ENCODE measurements around the gene MGP. TPM values are rescaled to one million over a fixed set of nuclear protein-coding genes. Genes with fewer than 3 reads are reported as not detected.

The MGP gene
- total and polyA plus RNA-seq, 2 of the 8 experiments (the other 6 are each of a cell fraction or from before 2014, with no cell fraction given): not detected

- no peak for FAIRE-seq
- no peak overlapping the region for H3K4me2 ChIP-seq (ENCODE audit: insufficient read depth in 1 of 2, low read depth in 2 of 2, low read length in 2 of 2)
- H2BK12ac ChIP-seq (ENCODE audit: low read depth, low read length): no peak overlapping the region
- H2BK5ac ChIP-seq (ENCODE audit: low read depth, low read length): no peak overlapping the region
- H3K23me2 ChIP-seq (ENCODE audit: low read depth, low read length): no peaks in the 10 kb centered on the region
- H3K27me3 ChIP-seq (replicated peaks in 1 of 4; ENCODE audit: control insufficient read depth in 3 of 4, extremely low read depth in 1 of 4, insufficient read depth in 3 of 4, low read length in 3 of 4): no peaks in the 10 kb centered on the region
- no peak for DNase-seq (ENCODE audit: low read depth in 1 of 2, low spot score in 2 of 2)
- no peak overlapping the region for H2AFZ ChIP-seq (ENCODE audit: low read length)
- H3K36me3 ChIP-seq (ENCODE audit: control insufficient read depth in 2 of 4, insufficient read depth in 4 of 4, low read length in 3 of 4): no peaks in the 10 kb centered on the region
- no peak overlapping the region for H4K91ac ChIP-seq (replicated peaks; ENCODE audit: insufficient read length, low read length)
- no peak overlapping the region for H3K4me3 ChIP-seq (ENCODE audit: extremely low read depth in 1 of 4, insufficient read depth in 2 of 4, low read depth in 3 of 4, low read length in 4 of 4)
- no peak overlapping the region for H2AK5ac ChIP-seq (ENCODE audit: low read depth, low read length)
- no peak overlapping the region for H2BK120ac ChIP-seq (replicated peaks; ENCODE audit: low read depth, low read length)
- H4K8ac ChIP-seq (ENCODE audit: extremely low read depth, insufficient read depth, low read length): no peak overlapping the region
- no peak overlapping the region for H3K14ac ChIP-seq (ENCODE audit: insufficient read length)
- CTCF ChIA-PET (ENCODE audit: partially characterized antibody): interaction anchor here (0.6 to 1.4 kb wide), 5 partner anchors 9 to 594 kb away, joined by 3 to 6 read pairs (median 3); no protein-coding TSS in a partner anchor
- H2BK15ac ChIP-seq (ENCODE audit: low read length): no peak overlapping the region
- no peak overlapping the region for H2BK20ac ChIP-seq (ENCODE audit: low read length)
- no peaks in the 10 kb centered on the region for H4K20me1 ChIP-seq (replicated peaks in 1 of 2; ENCODE audit: control insufficient read depth in 1 of 2, insufficient read depth in 2 of 2, low read length in 2 of 2)
- H3K9me3 ChIP-seq (ENCODE audit: insufficient read depth in 2 of 2, low read depth in 1 of 2, low read length in 1 of 2): no peaks in the 10 kb centered on the region
- no peak overlapping the region for H3K56ac ChIP-seq (replicated peaks; ENCODE audit: insufficient read length, low read depth, low read length)
- no peak overlapping the region for H3K18ac ChIP-seq (ENCODE audit: extremely low read depth, low read length)
- no peak overlapping the region for H3K4ac ChIP-seq (replicated peaks; ENCODE audit: insufficient read length, low read depth, low read length)
- no peaks in the 10 kb centered on the region for H3K4me1 ChIP-seq (replicated peaks in 1 of 4; ENCODE audit: control insufficient read depth in 3 of 4, insufficient read depth in 4 of 4, low read length in 3 of 4)
- no peak overlapping the region for H3K23ac ChIP-seq (ENCODE audit: insufficient read length)
- no peak for TF ChIP-seq SP4 (IDR thresholded peaks at IDR 0.05; ENCODE audit: low read length)
- no peak for TF ChIP-seq MAX (IDR thresholded peaks at IDR 0.05)
- TF ChIP-seq SIX5 (IDR thresholded peaks at IDR 0.05; ENCODE audit: low read depth, low read length): no peak
- TF ChIP-seq HDAC6 (IDR thresholded peaks at IDR 0.05; ENCODE audit: low read depth, low read length): no peak
- TF ChIP-seq POLR2A (IDR thresholded peaks at IDR 0.05; ENCODE audit: control extremely low read depth in 1 of 2, low read depth in 2 of 2, low read length in 2 of 2): no peak
- TF ChIP-seq CTBP2 (IDR thresholded peaks at IDR 0.05; ENCODE audit: borderline replicate concordance, insufficient read depth, insufficient read length, low read length): no peak
- no peak for TF ChIP-seq ATF2 (IDR thresholded peaks at IDR 0.05; ENCODE audit: low read length)
- TF ChIP-seq CREB1 (IDR thresholded peaks at IDR 0.05): no peak
- no peak for TF ChIP-seq SIN3A (conservative IDR thresholded peaks at IDR 0.05 in 1 of 2, IDR thresholded peaks at IDR 0.05 in 1 of 2; ENCODE audit: low read depth in 1 of 2, low read length in 2 of 2)
- TF ChIP-seq JUND (IDR thresholded peaks at IDR 0.05; ENCODE audit: low read length): no peak
- no peak for TF ChIP-seq KDM5A (IDR thresholded peaks at IDR 0.05; ENCODE audit: low read length)
- TF ChIP-seq BACH1 (IDR thresholded peaks at IDR 0.05; ENCODE audit: low read length): no peak
- TF ChIP-seq TEAD4 (IDR thresholded peaks at IDR 0.05; ENCODE audit: low read depth, low read length): no peak
- H4K5ac ChIP-seq (ENCODE audit: insufficient read length, low read depth, low read length): no peak overlapping the region
- H3K27ac ChIP-seq (ENCODE audit: low read depth, low read length): no peak overlapping the region
- 90% methylated on average over 5 of the region's 5 CpGs; no CpG with 5 or more reads in 1 of the 2 experiments for WGBS, 2 experiments (ENCODE audit: extremely low coverage in 1 of 2, insufficient coverage in 1 of 2, insufficient read length in 1 of 2, insufficient replicate concordance in 2 of 2, low coverage in 1 of 2, low lambda C conversion rate in 2 of 2, missing lambda C conversion rate in 1 of 2)
- no peak overlapping the region for H3K9ac ChIP-seq (replicated peaks in 1 of 4; ENCODE audit: extremely low read depth in 1 of 4, low read depth in 3 of 4, low read length in 3 of 4)
- no peaks in the 10 kb centered on the region for H3K79me2 ChIP-seq (ENCODE audit: control insufficient read depth in 1 of 2, insufficient read depth in 2 of 2, low read length in 2 of 2)
- POLR2A ChIA-PET (ENCODE audit: partially characterized antibody): no interaction called here
- no peaks in the 10 kb centered on the region for H3K79me1 ChIP-seq (ENCODE audit: low read depth, low read length)
Measured at GRCh38 chr12:14890701-14891100, 5.0 kb upstream of the MGP start.

All from H1 (cell line).